Right lobe of liver (tissue), 4 donors: ENCODE results near the gene PNPLA4.

Experiments used
- POLR2A ChIP-seq: fragments of 450-650 bp; IDR thresholded peaks from one replicate; pipeline ENCODE4 v1.6.1; 2017; ENCODE audit warnings: antibody characterized with exemption, mild to moderate bottlenecking
- TF ChIP-seq, protein P1 (sequence below), 4 donors: fragments of 200-600 bp in 3 of 4; fragments of 450-650 bp in 1 of 4; IDR thresholded peaks; one replicate each; pipeline versions ENCODE4 v1.5.1 to v1.8.0; 2016 to 2022; ENCODE audit warnings: antibody characterized with exemption in 4 of 4, mild to moderate bottlenecking in 2 of 4
- donor health status: DM: no; HTN: no; CAD: no.
- donor health status: DM: no; HTN: no; CAD: no.
- donor health status: DM: no; HTN: yes; CAD: no.

DNA sequence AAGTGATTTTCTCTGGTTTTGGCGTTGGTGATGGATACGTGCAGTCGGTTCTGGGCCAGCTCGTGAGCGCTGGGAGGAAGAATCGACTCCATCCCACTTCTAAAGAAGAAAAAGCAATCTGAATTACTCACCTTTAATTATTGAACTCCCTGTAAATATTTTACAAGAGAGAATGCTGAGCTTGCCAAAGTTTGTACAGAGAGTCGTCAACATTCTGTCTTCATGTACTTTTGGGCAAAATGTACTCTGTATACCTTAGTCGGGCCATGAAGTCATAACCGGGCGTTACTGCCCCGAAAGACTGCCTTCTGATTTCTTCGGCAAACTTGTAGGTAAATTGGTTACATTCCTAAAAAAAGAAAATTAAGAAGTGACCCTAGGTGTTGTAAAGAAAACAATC is 5.5 kb downstream of the PNPLA4 start:
- TF ChIP-seq, protein P1, sequence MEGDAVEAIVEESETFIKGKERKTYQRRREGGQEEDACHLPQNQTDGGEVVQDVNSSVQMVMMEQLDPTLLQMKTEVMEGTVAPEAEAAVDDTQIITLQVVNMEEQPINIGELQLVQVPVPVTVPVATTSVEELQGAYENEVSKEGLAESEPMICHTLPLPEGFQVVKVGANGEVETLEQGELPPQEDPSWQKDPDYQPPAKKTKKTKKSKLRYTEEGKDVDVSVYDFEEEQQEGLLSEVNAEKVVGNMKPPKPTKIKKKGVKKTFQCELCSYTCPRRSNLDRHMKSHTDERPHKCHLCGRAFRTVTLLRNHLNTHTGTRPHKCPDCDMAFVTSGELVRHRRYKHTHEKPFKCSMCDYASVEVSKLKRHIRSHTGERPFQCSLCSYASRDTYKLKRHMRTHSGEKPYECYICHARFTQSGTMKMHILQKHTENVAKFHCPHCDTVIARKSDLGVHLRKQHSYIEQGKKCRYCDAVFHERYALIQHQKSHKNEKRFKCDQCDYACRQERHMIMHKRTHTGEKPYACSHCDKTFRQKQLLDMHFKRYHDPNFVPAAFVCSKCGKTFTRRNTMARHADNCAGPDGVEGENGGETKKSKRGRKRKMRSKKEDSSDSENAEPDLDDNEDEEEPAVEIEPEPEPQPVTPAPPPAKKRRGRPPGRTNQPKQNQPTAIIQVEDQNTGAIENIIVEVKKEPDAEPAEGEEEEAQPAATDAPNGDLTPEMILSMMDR (IDR thresholded peaks at IDR 0.05), result no peak
- no peak for TF ChIP-seq POLR2A
